Sciatic nerve (tissue), 1 donor: ENCODE data around the gene ROCK2. TPM values are rescaled to one million over a fixed set of nuclear protein-coding genes. Genes with fewer than 3 reads are reported as not detected.

Source experiments
- total RNA-seq: library from RNA; stranded (reverse); fragmentation: NEBNext Ultra II Directional; extraction: Animal tissue kit (Norgen Biotek cat#: 25700); gene quantifications from one replicate; pipeline ENCODE4 v1.2.1, GENCODE V29; 2021
- donor health status: DM: no; HTN: no; CAD: no.

ROCK2 gene
- total RNA-seq, 1 donor from 2014 or later = 91.6 TPM

Other genes starting within 250 kb of the ROCK2 start
- gene SLC66A3, start 189.2 kb downstream of the ROCK2 start, total RNA-seq = 47.7 TPM
- 14.1 TPM for gene E2F6, start 121.5 kb upstream of the ROCK2 start, total RNA-seq
- gene GREB1, start 189.4 kb upstream of the ROCK2 start, total RNA-seq = 6.5 TPM